Measurements from ENCODE around the gene GPR87.

GRCh38 chr3:151283387-151283786, 33.2 kb downstream of the GPR87 start:
- TF ChIP-seq FOXK2 (IDR thresholded peaks at IDR 0.05) (no peak), FOXM1 (IDR thresholded peaks at IDR 0.05; ENCODE audit: borderline replicate concordance) (no peak), SP1 (IDR thresholded peaks at IDR 0.05) (no peak), ZNF384 (IDR thresholded peaks at IDR 0.05) (no peak), ELF4 (IDR thresholded peaks at IDR 0.05) (no peak), CTBP1 (IDR thresholded peaks at IDR 0.05; ENCODE audit: borderline replicate concordance) (no peak)
